Measurements from ENCODE around the gene SDK1.

Gene SDK1

DNA sequence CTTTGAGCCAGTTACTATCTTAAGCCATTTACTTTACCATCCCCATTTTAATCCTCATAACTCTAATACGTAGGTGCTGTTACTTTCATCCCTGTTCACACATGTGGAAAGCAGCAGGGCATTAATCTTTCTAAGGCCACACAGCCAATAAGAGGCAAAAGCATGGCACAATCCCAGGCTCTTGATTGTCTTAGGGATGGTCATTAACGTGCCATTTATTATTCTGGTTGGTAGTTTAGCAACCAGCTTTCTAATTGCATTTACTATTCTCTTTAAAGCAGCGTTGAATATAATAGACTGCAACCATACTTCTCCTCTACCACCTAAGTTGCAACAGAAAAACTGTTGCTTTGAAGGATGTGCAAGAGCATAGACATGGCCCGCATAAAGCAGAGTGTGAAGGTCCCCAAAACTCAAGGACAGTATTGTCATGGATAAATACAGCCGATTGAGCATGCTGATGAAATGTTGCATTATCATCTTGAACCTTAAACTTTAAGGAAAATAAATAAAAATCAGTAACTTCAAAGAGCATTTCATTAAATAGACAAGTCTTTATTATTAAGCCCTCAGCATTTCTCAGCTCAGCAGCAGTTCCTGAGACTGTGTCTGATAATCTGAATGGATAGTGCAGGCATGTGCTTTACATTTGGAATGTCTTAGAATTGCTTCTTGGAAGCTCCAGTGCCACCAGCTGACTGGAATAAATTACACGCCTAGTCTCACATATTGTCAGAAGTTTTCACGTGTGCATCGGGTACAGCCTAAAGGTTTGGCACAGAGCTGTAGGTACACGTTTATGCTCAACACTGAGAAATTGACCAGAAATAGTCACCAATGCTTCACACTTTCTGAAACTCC is 467.1 kb downstream of the SDK1 start:
- DNase-seq (ENCODE audit: extremely low read depth in 1 of 2, low read depth in 1 of 2), result no peak

DNA sequence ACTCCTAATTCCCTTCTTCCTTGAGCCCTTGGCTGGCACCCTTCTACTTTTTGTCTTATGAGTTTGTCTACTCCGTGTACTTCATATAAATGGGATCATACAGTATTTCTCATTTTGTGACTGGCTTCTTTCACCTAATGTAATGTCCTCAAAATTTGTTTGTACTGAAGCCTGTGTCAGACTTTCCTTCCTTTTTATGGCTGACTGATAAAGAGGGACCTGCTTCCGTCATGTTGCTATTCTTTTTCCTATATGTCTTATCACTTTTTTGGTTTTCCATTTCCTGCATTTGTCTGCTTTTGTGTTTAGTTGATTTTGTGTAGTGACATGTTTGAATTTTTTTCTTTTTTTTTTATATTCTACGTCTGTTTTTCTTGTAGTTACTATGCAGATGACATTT is 470.9 kb downstream of the SDK1 start:
- DNase-seq (ENCODE audit: extremely low read depth in 1 of 2, low read depth in 1 of 2), result no peak

DNA sequence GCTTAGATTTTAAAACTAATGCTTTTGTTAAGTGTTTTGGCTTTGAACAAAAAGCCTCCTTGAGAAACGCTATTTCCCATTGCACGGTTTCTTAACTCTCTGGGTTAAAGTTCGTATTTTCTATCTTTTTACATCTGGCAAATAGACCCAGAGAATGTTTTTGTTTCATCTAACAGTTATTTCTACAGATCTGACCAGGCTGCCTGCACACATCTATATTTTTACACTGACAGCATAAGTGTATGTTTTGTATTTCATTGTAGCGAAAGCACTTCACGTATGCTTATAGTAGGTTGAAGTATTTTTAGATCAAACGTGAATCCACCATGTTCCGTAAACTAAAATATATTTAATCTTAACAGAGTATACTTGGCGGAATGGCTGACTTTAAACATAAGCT is 477.3 kb downstream of the SDK1 start:
- no peak for DNase-seq (ENCODE audit: extremely low read depth in 1 of 2, low read depth in 1 of 2)

DNA sequence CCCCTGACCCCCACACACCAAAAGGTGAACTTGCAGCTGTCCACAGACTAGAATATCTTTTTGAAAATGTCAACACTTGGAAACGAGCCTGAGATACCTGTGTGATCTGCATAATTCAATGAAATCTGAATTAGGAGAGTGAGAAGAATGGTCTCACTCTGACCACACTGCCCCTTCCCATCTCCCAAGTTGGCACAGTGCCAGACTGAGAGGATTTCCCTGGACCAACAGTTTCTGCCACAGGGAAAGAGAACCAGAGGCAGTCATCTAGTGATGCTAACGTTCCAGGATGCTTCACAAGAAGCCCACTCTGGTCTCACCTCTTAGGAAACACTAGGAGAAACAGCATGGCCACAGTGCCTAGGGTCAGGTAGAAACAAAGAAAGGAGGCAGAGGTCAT is 479.0 kb downstream of the SDK1 start:
- no peak for DNase-seq (ENCODE audit: extremely low read depth in 1 of 2, low read depth in 1 of 2)

DNA sequence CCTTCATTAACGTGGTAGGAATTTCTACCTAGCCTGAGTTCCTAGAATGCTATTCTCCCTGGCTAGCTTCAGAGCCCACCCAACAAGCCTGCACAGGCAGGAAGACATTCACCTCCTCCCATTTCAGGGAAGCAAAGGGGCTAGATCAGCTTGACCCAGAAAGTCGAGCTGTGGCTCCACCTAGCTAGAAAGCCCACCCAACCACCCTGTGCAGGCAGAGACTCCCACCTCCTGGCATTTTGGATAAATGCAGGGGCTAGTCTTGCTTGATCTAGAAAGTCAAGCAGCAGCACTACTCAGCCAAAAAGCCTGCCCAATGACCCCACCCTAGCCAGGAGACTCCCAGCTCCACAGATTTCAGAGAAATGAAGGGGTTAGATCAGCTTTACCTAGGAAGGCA is 479.5 kb downstream of the SDK1 start:
- DNase-seq (ENCODE audit: extremely low read depth in 1 of 2, low read depth in 1 of 2), result no peak

DNA sequence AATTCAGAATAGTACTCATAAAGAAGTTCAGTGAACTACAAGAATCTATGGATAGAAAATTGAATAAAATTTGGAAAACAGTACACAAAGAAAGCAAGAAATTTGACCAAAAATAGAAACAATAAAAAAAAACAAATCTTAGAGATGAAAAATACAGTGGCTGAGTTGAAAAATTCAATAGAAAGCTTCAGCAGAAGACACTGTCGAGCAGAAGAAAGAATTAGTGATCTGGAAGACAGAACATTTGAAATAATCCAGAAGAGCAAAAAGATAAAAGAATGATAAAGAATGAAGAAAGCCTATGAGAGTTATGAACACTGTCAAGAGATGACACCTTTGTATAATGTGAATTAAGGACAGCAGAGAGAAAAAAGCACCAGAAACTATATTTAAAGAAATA is 480.6 kb downstream of the SDK1 start:
- DNase-seq (ENCODE audit: extremely low read depth in 1 of 2, low read depth in 1 of 2), result no peak

DNA sequence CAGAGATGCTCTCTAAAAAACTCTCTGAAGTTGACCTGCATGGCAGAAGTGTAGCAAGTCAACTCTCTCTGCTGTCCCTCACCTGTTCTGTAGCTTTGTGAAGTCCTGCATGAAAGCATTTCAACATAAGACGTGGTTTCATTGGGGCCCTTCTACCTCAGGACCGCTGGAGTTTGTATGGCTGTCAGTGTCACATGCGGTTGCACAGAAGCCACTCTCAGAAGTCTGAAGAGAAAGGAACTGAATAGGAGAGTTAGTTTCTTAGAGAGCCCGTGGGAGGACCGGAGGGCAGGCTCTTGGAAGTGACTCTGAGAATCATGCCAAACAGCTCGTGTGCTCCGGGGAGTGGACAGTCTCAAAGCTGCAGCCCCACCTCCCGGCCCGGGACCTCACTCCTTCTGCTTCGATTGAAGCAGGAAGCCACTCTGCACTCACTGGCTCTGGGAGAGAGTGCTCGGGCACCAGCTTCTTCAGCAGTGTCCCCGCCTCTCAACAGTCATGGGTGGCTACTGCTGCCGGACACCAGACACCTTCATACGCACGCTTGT is 486.7 kb downstream of the SDK1 start:
- no peak for DNase-seq (ENCODE audit: extremely low read depth in 1 of 2, low read depth in 1 of 2)

DNA sequence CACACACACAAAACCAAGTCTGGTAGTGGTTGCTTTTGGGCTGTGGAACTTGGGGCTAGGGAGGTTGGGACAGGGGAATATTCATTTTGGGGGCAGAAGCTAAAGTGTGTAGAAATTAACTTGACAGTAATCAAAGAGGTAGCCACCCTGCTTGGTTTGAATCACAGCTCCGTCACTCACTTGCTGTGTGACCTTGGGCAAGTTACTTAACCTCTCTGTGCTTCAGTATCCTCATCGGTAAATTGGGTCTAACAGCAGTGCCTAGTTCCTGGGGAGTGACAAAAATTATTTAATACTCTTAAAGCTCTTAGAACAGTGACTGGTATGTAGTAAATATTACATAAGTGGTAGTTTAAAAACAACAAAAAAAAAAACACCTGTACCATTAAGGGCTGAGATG is 489.8 kb downstream of the SDK1 start:
- no peak for DNase-seq (ENCODE audit: extremely low read depth in 1 of 2, low read depth in 1 of 2)

DNA sequence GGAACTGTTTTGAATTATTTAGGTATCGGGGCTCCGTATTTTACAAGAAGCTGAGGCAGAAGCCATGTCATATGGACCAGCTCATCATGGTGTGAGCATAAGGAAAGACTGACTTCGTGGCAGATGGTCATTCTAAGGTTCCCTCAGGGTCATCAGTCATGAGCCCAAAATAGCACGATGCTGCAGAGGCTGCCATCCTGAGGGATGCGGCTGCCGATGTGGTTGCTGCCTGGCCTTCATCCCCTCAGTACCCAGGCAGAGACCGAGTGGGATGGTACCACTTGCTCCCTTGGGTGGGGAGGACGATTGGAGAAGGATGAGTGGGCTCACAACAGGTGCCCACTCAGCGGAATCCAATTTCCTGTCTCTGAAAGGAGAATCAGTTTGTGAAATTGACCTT is 490.3 kb downstream of the SDK1 start:
- no peak for DNase-seq (ENCODE audit: extremely low read depth in 1 of 2, low read depth in 1 of 2)

DNA sequence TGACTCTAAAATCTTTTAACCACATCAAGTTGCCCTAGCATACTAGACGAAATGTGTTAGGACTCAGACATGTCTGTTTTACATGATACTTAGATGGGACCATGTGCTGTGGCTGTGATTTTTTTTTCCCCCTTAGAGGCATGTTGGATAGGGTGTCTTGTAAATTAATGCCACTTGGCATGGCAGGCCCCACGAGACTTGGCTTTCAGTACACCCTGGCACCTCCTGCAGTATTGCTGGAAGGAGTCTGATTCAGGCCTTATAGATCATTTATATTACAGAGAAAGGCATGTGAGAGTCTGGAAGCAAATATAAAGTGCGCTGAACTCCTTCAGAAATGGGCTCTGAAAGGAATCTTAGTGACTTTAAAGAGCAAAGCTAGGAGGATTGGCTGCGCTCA is 494.1 kb downstream of the SDK1 start:
- DNase-seq (ENCODE audit: extremely low read depth in 1 of 2, low read depth in 1 of 2), result no peak

DNA sequence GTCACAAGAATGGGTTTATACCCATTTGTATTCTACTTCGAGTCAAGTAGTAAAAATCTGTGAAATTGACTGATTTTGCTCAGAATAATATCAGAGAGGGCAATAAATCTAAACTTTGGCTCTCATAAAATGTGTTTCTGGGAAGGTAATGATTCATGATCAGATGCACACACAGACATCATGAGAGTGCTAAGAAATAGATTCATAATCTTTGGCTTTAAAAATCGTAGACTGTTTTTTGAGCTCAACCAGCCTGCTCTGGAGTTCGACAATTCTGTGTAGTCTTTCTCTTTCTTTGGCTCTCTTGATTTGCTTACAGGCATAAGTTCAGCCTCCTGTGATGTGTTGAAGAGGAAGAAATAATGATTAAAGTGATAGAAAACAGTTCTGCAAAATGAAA is 494.7 kb downstream of the SDK1 start:
- no peak for DNase-seq (ENCODE audit: extremely low read depth in 1 of 2, low read depth in 1 of 2)

DNA sequence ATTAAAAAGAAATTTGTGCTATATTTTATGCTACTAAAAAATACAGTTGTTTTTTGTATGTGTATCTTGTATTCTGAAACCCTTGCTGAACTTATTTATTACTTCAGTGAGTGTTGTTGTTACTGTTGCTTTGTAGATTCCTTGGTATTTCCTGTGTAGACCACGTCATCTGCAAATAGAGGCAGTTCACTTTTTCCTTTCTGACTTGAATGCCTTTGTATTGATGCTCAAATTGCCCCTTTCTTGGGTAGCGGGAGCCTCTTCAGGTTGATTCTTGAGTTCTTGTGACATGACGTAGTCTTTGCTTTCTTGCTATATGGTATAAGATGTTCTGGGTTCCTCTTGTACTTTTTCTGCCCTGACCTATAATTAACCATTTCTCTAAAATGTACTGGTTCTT is 504.1 kb downstream of the SDK1 start:
- DNase-seq (ENCODE audit: extremely low read depth in 1 of 2, low read depth in 1 of 2), result no peak

DNA sequence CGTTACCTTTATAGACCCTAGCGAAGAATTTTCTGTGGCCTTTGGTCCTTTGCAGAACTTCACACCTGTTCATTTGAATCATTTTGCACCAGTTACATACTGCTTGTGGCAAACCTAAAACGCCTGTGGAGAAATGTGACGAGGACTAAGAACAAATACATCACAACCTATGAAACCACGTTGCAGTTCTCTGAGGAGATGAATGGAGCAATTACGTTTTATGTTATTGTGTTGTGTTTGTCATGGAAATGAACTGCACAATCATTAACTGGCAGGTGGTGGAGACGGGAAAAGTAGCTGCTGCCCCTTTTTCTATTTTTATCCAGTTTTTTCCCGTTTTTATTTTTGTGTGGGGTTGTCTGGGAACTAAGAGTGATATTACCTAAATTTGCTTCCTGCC is 505.5 kb downstream of the SDK1 start:
- no peak for DNase-seq (ENCODE audit: extremely low read depth in 1 of 2, low read depth in 1 of 2)

DNA sequence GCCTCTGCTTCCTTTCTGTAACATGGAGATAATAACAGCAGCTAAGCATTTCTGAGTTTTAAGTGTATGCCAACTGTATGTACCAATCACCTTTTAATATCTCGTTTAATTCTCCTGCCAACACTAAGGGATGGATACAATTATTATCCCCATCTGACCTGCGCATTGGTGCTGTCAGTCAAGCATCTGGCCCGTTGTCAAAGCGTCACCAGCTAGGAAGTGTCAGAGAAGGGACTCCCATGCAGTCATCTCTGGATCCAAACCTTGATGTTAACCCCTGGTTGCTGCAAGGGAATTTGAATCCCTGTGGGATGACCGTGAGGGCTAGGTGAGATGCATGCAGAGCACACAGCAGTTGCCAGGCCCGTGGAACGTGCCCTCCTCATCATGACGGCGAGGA is 506.8 kb downstream of the SDK1 start:
- no peak for DNase-seq (ENCODE audit: extremely low read depth in 1 of 2, low read depth in 1 of 2)

DNA sequence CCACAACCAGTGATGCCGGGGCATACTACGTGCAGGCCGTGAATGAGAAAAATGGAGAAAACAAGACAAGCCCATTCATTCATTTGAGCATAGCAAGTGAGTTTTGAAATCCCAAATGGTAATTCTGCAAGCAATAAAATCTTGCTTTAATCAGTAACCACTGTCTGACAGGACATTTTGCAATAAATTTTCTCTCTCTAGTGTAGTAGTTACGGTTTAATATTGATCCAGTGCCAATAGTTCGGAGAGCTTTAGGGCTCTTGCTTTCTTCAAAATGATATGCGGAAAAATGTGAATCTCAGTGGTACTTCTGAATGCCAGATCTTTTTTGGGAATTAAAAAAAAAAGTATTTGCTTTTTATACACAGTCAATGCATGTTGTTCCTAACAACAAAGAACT is 520.4 kb downstream of the SDK1 start:
- no peak for DNase-seq (ENCODE audit: extremely low read depth in 1 of 2, low read depth in 1 of 2)

DNA sequence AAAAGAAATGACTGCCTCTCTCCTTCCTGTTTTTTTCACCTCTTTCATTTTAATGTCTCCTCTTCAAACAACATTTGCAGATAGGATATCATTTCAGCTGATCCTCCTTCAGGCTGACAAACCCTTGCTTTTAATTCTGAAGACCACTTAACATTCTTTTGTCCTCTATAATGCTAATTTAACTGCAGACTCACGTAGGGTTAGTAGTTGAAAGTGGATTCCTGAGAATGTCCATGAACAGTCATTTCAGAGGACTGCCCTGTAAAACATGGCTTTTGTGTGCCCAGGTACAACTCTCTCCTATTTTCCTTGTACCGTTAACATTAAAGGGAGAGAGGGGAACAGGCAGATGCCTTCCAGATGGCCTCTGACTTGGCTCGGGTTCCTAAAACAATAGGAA is 524.4 kb downstream of the SDK1 start:
- no peak for DNase-seq (ENCODE audit: extremely low read depth in 1 of 2, low read depth in 1 of 2)

DNA sequence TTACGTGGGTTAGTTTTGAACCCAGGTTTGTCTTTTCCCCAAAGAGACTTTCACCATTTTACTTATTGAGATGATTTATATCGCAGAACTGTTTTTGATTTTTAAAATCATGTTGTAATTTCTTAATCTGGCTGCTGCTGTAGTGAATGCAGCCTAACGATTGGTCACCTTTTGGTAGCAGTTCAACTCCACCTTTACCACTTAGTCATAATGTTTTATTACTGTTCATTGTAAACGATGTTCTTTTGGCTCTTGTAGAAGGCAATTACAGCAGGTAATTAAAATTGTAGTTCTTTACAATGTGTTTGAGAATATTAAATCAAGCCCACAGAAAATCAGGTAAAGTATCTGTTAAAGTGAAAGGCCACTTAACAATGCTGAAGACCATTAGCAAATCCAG is 531.1 kb downstream of the SDK1 start:
- no peak for DNase-seq (ENCODE audit: extremely low read depth in 1 of 2, low read depth in 1 of 2)

DNA sequence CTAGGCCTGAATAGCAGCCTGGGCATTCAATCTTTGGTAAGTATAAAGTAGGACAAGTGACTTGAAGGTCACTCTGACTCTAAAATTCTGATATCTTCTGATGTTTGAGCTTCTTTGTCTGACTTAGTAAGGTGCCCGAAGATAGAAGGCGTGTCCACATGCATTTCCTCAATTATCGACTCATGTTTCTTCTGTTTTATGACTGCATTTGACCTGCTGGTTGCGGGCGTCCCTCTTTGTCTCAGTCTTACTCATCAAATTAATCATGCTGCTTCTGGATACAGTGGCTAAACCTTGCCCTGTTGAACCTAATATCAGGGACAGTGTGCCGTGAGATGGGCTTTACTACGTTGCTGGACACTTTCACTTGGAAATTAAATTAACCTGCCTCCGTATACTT is 534.1 kb downstream of the SDK1 start:
- DNase-seq (ENCODE audit: extremely low read depth in 1 of 2, low read depth in 1 of 2), result no peak

DNA sequence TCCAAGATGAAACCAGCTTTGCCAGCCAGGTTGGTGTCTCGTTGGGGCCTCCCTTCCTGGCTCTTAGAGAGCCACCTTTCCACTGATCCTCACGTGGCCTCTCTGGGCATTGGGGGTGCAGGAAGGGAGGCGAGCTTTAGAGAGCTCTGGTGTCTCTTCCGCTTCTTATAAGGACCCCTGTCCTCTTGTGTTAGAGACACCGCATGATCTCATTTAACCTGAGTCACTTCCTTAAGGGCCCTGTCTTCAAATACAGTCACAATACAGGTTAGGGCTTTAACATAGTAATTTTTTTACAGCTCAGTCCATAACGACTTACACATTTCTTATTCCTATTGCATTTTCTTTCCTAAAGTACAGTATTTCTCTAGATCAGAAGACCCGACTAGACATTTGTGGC is 535.8 kb downstream of the SDK1 start:
- no peak for DNase-seq (ENCODE audit: extremely low read depth in 1 of 2, low read depth in 1 of 2)

DNA sequence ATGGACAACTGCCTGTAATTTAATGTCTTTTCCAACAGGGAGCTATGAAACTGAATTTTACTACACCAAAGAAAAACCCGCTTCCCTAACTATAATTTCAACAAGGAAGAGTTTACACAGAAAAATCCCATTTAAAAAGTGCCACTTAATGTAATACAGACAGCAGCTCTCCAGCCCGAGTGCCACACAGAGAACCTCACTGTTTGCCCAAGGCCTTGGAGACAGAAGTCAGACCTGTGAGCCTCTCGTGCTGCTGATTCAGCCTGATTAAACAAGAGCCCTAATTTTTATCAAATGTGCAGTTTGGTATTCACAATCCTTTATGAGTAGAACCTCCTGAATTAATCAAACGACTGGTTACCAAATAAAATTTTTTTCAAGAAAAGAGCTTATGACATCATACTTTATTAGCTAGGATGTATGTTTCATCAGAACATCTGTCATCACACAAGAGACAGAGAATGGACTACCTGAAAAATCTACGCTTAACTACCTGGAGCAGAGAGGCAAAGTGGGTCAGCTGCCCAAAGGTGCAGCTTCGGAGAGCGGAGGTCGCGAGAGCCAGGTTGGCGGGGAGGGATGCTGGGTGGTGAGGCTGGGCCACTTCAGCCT is 543.6 kb downstream of the SDK1 start:
- no peak for DNase-seq (ENCODE audit: extremely low read depth in 1 of 2, low read depth in 1 of 2)

DNA sequence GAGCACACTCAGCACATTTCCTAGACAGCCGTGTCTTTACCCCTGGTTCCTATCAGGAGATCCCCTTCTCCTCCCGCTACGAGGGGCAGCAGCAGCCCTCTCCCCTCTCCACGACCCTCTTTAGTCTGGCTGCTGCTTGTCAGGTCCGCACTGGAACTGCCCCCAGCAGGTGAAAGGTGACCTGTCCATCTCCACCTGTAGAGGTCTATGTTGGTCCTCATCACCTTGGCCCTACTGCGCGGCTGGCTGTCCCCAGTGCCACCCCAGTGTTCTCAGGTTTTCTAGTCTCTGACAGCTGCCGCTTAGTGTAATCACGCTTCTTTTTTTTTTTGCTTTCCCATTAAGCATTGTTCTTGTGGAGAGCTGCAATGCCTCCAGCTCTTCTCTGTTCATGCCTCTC is 545.7 kb downstream of the SDK1 start:
- DNase-seq (ENCODE audit: extremely low read depth in 1 of 2, low read depth in 1 of 2), result no peak

DNA sequence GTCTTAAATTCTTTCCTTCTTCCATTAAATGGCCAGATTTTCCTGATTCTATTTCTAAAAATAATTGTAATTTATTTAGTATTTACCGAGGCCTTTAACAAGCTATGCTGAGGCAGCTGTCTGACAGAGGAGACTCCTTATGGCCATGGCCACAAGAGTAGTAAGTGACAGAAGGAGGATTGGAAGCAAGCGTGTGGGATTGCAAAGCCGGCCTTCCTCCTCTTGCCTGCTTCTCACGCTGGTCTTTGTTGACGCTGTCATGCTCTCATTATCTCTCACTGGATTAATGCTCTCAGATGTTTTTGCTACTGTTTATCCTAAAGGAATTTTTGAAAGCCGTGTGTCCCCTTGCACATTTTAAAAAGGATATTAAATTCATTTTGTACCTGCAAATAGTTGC is 546.3 kb downstream of the SDK1 start:
- no peak for DNase-seq (ENCODE audit: extremely low read depth in 1 of 2, low read depth in 1 of 2)

DNA sequence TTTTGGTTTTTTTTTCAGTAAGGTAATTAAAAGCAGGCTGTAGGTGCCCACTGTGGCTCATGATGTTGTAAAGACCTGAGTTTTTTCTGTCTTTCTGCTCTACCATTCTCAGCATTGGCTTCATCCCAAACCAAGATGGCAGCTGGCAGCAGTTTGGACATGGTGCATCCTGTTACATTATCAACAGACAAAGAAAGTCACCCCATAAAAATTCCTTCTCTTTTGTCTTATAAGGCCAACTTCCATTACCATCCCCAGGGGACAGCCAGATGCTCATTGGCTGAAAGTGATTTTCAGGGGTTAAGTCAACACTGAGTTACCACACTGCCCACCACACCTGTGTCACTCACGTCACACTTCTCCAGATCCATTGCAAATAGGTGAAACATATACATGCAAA is 558.4 kb downstream of the SDK1 start:
- DNase-seq (ENCODE audit: extremely low read depth in 1 of 2, low read depth in 1 of 2), result no peak
